ENCODE measurements around the gene TMEM14A. TPM values are rescaled to one million over a fixed set of nuclear protein-coding genes. Genes with fewer than 3 reads are reported as not detected.
A peak's percentile ranks its signal among the peaks of the same experiment; 100 is the strongest.

TMEM14A gene
- total RNA-seq, 4 donors from 2014 or later = 23.1 to 32.4 (median 26.9) TPM

DNA sequence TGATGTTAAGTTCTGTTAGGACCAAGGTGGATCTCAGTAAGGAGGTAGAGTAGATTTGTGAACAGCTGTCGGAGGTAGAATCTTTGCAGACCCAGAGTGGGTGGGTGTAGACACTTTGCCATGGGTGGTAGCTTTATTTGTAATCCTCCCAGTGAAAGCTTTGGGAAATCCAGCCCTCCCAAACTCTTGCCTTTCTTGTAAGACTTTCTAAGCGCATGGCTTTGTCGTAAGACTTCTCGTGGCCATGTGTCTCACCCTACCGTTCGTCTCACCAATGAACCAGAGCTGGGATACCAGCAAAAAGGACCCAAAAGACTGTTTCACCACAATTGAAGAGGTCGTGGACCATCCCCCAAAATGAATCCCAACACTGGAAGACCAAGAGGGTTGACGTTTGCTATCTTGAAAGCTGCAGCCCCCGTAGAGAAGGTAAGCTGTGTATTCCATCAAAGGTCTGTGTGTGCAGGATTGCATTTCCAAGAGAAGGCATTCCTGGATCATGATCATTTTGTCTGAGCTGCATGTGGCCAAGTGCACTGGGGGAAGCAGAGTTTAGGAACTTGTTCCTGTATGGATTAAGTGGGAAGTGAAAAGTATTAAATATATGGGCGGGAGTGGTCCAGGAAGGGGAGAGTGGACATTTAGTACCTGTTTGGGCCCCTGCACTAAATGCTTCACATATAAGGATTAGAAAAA lies 5.8 kb upstream of the TMEM14A start:
- H3K4me1 ChIP-seq = peaks cover 0 to 27% (median 7%) of the 10 kb centered on the region in 3 donors
- H3K27me3 ChIP-seq = no peaks in the 10 kb centered on the region
- no peak for ATAC-seq
- peak overlapping the region; percentile 85 to 87 for H3K4me3 ChIP-seq
- H3K36me3 ChIP-seq = no peaks in the 10 kb centered on the region
- 76 to 82% methylated on average over 3 to 9 of the region's 10 CpGs for WGBS, 2 donors (ENCODE audit: low coverage in 1 of 2)
- peak overlapping the region in 1 of 4 donors; percentile 80 for H3K27ac ChIP-seq
- TF ChIP-seq POLR2A (IDR thresholded peaks at IDR 0.05) = no peak
- TF ChIP-seq, protein P1, sequence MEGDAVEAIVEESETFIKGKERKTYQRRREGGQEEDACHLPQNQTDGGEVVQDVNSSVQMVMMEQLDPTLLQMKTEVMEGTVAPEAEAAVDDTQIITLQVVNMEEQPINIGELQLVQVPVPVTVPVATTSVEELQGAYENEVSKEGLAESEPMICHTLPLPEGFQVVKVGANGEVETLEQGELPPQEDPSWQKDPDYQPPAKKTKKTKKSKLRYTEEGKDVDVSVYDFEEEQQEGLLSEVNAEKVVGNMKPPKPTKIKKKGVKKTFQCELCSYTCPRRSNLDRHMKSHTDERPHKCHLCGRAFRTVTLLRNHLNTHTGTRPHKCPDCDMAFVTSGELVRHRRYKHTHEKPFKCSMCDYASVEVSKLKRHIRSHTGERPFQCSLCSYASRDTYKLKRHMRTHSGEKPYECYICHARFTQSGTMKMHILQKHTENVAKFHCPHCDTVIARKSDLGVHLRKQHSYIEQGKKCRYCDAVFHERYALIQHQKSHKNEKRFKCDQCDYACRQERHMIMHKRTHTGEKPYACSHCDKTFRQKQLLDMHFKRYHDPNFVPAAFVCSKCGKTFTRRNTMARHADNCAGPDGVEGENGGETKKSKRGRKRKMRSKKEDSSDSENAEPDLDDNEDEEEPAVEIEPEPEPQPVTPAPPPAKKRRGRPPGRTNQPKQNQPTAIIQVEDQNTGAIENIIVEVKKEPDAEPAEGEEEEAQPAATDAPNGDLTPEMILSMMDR (IDR thresholded peaks at IDR 0.05) = no peak
- TF ChIP-seq EP300 (IDR thresholded peaks at IDR 0.05) = no peak
- TF ChIP-seq POLR2AphosphoS5 (IDR thresholded peaks at IDR 0.05) = no peak
- H3K9me3 ChIP-seq = no peaks in the 10 kb centered on the region

DNA sequence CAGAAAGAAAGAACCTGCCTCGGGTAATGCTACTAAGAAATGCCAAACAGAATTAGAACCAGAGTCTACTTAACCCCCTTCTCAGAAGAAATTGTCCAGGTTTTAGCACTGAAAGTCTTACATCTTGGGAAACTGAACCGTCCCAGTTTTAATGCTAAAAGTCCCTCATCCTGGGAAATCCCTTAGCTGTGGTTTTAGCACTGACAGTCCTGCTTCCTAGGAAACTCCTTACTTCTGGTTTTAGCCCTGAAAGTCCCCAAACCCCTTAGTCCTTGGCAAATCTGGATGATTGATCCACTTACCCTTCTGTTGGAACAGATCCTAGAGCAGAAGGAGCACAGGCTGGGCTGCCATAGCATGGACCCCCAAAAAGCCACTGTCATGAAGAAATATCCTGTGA lies 4.8 kb upstream of the TMEM14A start:
- Histone ChIP-seq H3K27ac (no peak overlapping the region), H3K4me1 (peaks cover 0 to 37% (median 13%) of the 10 kb centered on the region in 3 donors), H3K36me3 (no peaks in the 10 kb centered on the region), H3K9me3 (no peaks in the 10 kb centered on the region), H3K27me3 (no peaks in the 10 kb centered on the region), H3K4me3 (no peak overlapping the region)
- 78 to 100% methylated on average over 2 of the region's 2 CpGs for WGBS, 2 donors (ENCODE audit: low coverage in 1 of 2)
- TF ChIP-seq POLR2A (IDR thresholded peaks at IDR 0.05) (no peak), EP300 (IDR thresholded peaks at IDR 0.05) (no peak), POLR2AphosphoS5 (IDR thresholded peaks at IDR 0.05) (no peak)
- TF ChIP-seq, protein P1 (IDR thresholded peaks at IDR 0.05) = no peak
- no peak for ATAC-seq

DNA sequence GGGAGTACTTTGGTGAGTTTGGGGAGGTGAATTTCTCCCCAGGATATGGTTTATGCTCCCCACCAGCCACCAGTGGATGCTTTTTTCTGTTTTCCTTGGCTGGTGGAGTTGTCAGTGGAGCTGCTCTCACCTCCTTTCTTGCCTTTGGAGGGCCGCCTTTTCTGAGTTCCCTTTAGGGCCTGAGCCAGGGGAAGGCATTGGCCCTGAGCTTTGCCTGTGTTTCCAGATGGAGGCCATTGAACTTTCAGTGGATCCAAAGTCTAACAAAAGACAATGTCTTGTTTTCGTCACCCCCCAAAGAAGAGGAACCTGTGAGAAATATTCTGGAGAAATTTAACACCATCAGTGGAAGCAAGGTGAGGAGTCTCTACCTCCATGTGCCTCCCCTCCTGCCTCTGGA lies 4.4 kb upstream of the TMEM14A start:
- H3K4me1 ChIP-seq = peaks cover 0 to 41% (median 16%) of the 10 kb centered on the region in 3 donors
- no peaks in the 10 kb centered on the region for H3K27me3 ChIP-seq
- no peaks in the 10 kb centered on the region for H3K36me3 ChIP-seq
- no peak overlapping the region for H3K4me3 ChIP-seq
- ATAC-seq = no peak
- TF ChIP-seq EP300 (IDR thresholded peaks at IDR 0.05) = no peak
- TF ChIP-seq POLR2AphosphoS5 (IDR thresholded peaks at IDR 0.05) = no peak
- TF ChIP-seq, protein P1 (IDR thresholded peaks at IDR 0.05) = no peak
- TF ChIP-seq POLR2A (IDR thresholded peaks at IDR 0.05) = no peak
- no peaks in the 10 kb centered on the region for H3K9me3 ChIP-seq
- WGBS, 2 donors (ENCODE audit: low coverage in 1 of 2) = 100% methylated on average over 1 of the region's 2 CpGs; no CpG with 5 or more reads in 1 of the 2 donors
- no peak overlapping the region for H3K27ac ChIP-seq

DNA sequence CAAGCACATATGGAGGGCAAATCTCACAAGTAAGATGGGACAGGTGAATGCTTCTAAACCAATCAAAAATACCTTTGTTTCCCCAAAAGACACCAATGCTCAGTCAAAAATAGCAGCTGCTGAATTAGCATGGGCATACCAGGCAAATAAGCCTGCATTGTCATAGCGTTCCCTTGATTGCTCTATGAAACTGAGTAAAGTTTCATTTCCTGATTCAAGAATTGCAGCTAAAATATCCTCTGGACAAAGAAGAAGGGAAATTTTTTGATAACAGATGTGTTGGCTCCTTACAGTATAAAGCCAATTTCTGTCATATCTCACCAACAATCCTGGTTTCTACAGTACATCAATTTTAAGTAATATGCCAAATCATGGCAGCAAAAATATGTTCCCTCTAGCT lies 3.3 kb upstream of the TMEM14A start:
- TF ChIP-seq, protein P1 (IDR thresholded peaks at IDR 0.05) = no peak
- TF ChIP-seq EP300 (IDR thresholded peaks at IDR 0.05) (no peak), POLR2A (IDR thresholded peaks at IDR 0.05) (no peak), POLR2AphosphoS5 (IDR thresholded peaks at IDR 0.05) (no peak)
- Histone ChIP-seq H3K9me3 (no peaks in the 10 kb centered on the region), H3K27me3 (no peaks in the 10 kb centered on the region), H3K36me3 (no peaks in the 10 kb centered on the region), H3K27ac (no peak overlapping the region), H3K4me1 (peaks cover 0 to 52% (median 23%) of the 10 kb centered on the region in 3 donors), H3K4me3 (no peak overlapping the region)
- WGBS, 2 donors (ENCODE audit: low coverage in 1 of 2) = 78 to 83% methylated on average over 1 of the region's 1 CpG
- no peak for ATAC-seq

DNA sequence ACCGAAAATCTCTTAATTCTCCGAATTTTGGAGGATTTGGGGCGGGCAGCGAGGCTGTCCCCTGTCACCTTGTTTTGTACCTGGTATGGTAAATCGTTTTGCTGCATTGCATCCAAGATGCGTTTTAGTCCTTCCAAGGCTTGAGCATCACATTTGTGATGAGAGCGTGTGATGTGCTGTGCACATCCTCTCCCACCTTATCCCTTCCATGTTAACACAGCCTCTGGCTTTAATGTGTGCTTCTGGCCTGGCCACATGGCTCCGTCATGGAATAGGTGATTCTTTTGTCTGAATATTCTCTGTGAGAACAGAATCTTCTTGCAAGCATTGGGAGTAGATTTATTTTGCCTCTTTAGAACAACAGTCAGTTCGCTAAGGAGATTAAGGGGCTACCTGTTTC lies 763 bp downstream of the TMEM14A start:
- WGBS, 2 donors (ENCODE audit: low coverage in 1 of 2) = 57 to 65% methylated on average over 5 to 9 of the region's 9 CpGs
- TF ChIP-seq POLR2A (IDR thresholded peaks at IDR 0.05) = no peak
- TF ChIP-seq, protein P1 (IDR thresholded peaks at IDR 0.05) = no peak
- TF ChIP-seq POLR2AphosphoS5 (IDR thresholded peaks at IDR 0.05) = no peak
- no peak for TF ChIP-seq EP300 (IDR thresholded peaks at IDR 0.05)
- no peak for ATAC-seq

More for the DNA sequence above, 763 bp downstream of the TMEM14A start:
- Histone ChIP-seq H3K4me1 (peaks cover 0 to 29% (median 15%) of the 10 kb centered on the region in 3 donors), H3K9me3 (no peaks in the 10 kb centered on the region), H3K36me3 (peaks cover 0 to 9% of the 10 kb centered on the region in 2 donors), H3K27me3 (no peaks in the 10 kb centered on the region), H3K4me3 (peak overlapping the region; percentile 53 to 65), H3K27ac (peak overlapping the region in 1 of 4 donors; percentile 79)
